HG02678 (cell line): ENCODE measurements around the gene CD302.
"Not testable (repeated sequence)": the region's sequence is repeated elsewhere in the genome, so short reads cannot be mapped to it uniquely, and the experiment has no call there.

Source experiments
- ATAC-seq: cut with Tn5 transposase; IDR thresholded peaks from one replicate; pipeline ENCODE4 v1.9.1; 2021; ENCODE audit warnings: mild to moderate bottlenecking, moderate library complexity; ENCODE audit not compliant: unreplicated experiment

The CD302 gene

DNA sequence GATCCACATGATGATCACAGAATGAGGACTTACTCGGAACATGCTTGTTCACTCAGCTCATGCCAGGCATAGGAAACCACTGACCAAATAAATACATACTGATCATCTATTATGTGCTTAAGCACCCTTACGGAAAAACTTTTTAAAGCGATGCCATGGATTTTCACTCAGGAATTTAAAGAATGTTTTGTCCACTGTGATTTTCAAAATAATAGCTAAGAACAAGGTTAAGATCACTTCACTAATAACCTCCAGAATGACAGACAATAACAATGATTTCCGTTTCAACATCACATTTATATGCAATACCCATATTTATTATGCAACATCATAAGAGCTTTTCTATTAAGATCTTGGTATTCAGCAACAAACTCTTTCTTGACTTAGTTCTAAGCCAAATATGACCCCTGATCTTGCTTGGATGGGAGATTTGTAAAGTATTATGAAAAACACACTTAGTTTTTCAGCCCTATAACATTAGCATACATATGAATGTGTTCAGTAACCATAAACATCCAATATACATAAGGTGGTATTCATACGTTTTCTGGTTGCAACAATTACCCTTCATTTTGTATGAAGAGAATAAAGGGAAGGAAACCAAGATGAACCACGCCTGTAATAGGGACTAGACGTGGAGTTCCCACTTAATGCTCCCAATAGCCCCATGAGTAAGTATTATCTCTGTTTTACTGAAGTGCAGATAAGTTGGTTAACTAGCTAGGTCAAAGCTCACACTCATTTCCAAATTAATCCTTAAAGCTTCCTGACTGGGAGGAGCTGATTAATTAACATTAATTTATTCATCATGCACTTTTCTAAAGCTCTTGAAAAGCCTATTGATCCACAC is 1.9 kb downstream of the CD302 start:
- no peak for ATAC-seq

- ATAC-seq = no peak
Observed at GRCh38 chr2:159793326-159793725, 4.7 kb downstream of the CD302 start.

DNA sequence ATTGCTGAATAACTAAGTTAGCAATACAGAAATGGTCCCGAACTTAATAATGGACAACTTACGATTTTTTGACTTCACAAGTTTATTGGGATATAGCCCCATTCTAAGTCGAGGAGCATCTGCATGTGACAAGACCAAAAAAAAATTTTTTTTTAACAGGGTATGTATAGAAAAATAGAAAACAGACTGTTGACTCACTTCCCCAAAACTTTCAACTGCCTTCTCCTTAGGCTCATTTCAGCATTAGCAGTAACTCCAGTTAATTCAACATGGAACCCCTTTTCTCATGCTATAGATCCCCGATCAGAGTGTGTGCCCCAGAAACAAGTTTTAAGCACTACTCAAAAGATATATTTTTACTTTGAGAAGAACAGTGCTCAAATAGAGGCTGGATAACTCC is 5.4 kb downstream of the CD302 start:
- no peak for ATAC-seq

GRCh38 chr2:159792036-159792435 is 6.0 kb downstream of the CD302 start:
- ATAC-seq = no peak

- no peak for ATAC-seq
Observed at GRCh38 chr2:159790323-159790722, 7.7 kb downstream of the CD302 start.

DNA sequence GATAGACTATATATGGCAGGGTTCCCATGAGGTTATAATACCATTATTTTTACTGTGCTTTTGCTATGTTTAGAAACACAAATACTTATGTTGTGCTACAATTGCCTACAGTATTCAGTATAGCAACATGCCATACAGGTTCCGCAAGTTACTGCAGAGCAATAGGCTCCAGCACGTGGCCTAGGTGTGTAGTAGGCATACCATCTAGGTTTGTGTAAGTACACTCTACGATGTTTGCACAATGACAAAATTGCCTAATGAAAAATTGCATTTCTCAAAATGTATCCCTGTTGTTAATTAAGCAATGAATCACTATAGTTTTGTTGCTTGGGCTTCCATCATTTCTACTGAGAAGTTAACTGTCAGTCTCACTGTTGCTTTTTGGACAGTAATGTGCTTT is 9.8 kb downstream of the CD302 start:
- no peak for ATAC-seq

DNA sequence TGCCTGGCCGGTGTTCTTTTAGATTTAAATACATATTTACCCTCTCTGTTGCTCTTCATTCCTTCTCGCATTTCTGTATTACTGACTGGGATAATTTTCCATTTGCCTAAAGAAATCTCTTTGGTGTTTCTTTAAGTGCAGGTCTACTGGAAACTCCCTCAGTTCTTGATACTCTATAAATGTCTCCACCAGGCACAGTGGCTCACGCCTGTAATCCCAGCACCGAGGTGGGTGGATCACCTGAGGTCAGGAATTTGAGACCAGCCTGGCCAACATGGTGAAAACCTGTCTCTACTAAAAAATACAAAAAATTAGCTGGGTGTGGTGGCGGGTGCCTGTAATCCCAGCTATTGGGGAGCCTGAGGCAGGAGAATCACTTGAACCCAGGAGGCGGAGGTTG is 10.4 kb downstream of the CD302 start:
- not testable (repeated sequence) for ATAC-seq

- no peak for ATAC-seq
Observed at GRCh38 chr2:159786938-159787337, 11.1 kb downstream of the CD302 start.

- ATAC-seq = no peak
Observed at GRCh38 chr2:159785195-159785594, 12.8 kb downstream of the CD302 start.

GRCh38 chr2:159784744-159785143 is 13.3 kb downstream of the CD302 start:
- not testable (repeated sequence) for ATAC-seq

- ATAC-seq = no peak
Observed at GRCh38 chr2:159783556-159783955, 14.5 kb downstream of the CD302 start.

DNA sequence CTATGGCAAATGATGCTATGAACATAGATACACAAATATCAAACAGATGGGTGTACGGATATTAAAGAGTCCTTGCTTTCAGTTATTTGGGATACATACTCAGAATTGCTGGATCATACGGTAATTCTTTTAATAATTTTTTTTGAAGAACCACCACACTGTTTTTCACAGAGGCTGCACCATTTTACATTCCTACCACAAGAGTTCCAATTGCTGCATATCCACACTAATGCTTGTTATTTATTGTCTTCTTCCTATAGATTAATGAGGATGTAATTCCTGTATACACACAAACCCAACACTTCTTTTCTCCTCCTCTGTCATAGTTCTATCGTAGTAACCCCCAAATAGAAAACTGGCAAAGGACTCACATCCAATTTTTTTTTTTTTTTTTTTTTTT is 21.7 kb downstream of the CD302 start:
- ATAC-seq = no peak

- no peak for ATAC-seq
Observed at GRCh38 chr2:159775021-159775420, 23.0 kb downstream of the CD302 start.

DNA sequence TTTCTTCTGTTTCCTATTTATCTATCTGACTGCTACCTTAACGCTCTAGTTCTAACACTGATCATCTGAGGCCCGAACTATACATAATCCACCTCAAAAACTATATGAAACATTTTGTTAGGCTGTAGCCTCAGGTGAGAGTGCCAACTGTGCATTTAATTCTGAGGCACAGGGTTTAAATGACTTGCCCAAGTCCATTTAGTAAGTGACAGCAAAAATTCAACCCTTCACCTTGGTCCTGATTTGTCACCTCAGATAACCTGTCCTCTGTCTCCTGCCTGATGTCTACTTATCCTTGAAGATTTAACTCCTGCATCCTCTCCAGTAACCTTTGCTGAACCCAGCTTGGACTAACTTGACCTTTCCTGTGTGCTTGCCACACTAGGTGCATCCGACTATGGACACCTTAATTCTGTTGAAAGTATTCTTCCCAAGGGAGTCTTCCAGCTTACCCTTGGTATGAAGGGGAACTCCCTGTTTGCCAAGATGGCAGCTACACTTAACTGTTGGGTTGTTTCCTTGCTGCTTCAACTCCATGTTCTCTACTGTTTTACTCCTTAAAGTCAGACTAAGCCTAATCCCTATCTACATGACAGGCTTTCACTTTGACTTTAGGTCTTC is 23.5 kb downstream of the CD302 start:
- ATAC-seq = no peak

DNA sequence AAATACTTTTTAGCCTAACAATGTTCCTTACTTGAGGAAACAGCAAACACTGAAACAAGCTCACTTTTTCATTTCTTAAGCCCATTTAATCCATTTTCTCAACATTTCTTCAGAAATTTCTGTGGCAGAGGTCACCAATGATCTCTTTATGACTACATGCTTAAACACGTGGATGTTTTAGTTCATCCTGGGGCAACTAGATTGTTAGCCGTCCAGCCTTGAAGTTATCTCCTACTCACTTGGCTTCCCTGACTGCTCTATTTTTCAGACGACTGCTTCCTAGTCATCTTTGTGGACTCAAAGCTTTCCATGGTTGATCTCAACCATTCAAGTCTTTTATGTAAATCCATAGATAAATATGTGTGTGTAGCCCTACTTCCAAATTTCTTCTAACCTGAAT is 24.1 kb downstream of the CD302 start:
- ATAC-seq = no peak

GRCh38 chr2:159773426-159773825 is 24.6 kb downstream of the CD302 start:
- ATAC-seq = no peak

- ATAC-seq = no peak
Observed at GRCh38 chr2:159769147-159769546, 28.9 kb downstream of the CD302 start.

DNA sequence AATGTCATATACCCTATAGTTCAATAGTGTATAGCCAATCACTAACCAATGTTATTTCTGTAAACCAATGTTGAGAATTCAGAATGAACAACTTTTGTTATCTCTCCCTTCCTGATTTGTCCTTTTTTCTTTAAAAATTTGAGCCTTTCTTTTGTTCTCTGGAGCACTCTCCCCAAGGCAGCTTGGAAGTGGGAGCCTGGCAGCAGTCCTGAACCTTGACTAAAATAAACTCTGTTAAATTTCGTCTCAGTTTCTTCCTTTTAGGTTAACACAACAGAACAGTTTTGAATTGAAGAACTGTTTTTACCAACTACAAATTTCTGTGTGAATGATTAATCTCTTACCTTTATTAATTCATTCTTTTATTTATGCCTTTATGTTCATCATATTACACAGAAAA is 35.9 kb downstream of the CD302 start:
- no peak for ATAC-seq

DNA sequence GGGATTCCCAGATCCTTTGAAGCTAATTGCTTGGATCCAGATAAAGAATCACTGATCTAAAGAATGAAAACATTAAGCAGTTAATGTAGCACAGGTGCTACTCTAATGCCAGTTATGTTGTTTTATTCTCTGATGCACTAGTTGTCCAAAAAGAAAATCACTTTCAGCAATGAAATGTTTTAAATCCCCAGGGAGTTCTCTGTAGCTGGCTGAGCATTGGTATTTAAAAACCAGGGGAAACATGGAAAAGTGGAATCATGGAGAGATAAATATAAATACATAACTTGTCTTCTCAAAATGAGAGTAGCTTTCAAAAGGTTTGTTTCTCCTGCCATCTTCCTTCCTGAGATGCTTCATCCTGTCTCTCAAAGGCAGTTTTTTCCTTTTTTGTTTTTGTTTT is 37.7 kb downstream of the CD302 start:
- ATAC-seq = no peak

DNA sequence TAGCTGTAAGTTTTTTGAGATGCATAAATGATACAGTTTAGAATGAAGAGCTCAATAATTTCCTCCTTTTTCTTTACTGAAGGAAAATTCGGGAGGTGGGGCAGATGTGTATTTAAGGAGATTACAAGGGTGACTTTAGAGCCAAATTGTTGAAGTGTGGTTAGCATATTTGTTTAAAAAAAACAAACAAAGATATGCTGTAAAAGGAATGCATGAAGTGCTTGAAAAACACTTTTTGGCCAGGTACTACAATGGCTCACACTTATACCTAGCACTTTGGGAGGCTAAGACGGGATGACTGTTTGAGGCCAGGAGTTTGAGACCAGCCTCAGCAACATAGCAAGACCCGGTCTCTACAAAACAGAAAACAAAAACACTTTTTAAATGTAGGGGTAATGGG is 38.4 kb downstream of the CD302 start:
- no peak for ATAC-seq

- no peak for ATAC-seq
Observed at GRCh38 chr2:159758686-159759085, 39.3 kb downstream of the CD302 start.

- no peak for ATAC-seq
Observed at GRCh38 chr2:159758239-159758638, 39.8 kb downstream of the CD302 start.

DNA sequence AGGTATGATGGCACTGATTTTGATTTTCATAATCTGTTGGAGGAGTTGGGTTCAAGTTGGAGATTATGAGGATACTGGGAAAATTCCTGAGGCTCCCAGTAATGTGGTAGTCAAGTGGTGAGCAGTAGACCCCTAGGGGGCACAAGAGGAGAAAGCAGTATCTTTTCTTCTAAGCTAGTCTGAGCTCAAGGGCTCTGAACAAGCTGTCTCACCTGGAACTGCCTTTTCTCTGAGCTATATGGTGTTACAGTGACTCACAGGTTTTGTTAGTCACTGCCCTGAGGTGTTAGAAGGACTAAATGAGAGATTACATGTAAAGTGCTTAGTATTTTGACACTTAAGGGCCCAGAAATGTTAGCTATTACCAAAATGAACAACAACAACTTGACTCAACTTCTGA is 42.2 kb downstream of the CD302 start:
- ATAC-seq = no peak
